Keratinocyte (primary cell): ENCODE results near the gene KLC1.

ENCODE experiments used
- EZH2 ChIP-seq: IDR thresholded peaks from one replicate; pipeline ENCODE4 v1.6.1; 2012; ENCODE audit warnings: inconsistent platforms, mild to moderate bottlenecking, low read length, moderate library complexity
- TF ChIP-seq, protein P1 (sequence below), 3 experiments: IDR thresholded peaks in 1 of 3; conservative IDR thresholded peaks in 1 of 3; optimal IDR thresholded peaks in 1 of 3; 2 replicates in 2 of 3; 3 replicates in 1 of 3; pipeline versions ENCODE3 to v1.5.1; 2011; ENCODE audit warnings: low read length in 3 of 3, mild to moderate bottlenecking in 3 of 3, moderate library complexity in 2 of 3, control low read depth in 1 of 3, inconsistent platforms in 1 of 3; ENCODE audit not compliant: insufficient read depth in 2 of 3; ENCODE audit errors: extremely low read depth in 1 of 3

DNA sequence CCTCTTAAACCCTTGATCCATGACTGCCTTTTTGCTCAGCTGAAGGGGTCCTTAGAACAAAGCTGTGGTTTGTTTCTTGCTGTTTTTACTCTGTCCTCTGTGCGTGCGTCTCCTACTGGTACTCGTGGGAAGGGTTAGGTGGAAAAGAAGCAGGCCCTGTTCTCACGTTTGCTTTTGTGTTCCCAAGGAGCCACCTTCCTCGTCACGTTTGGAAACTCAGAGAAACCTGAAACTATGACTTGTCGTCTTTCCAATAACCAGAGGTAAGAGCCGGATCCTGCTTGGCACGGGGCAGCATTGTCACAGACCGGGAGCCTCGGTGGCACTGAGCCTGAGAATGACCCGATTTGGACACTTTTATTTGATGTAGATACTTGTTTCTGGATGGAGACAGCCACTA lies 99.7 kb downstream of the KLC1 start:
- TF ChIP-seq, protein P1, sequence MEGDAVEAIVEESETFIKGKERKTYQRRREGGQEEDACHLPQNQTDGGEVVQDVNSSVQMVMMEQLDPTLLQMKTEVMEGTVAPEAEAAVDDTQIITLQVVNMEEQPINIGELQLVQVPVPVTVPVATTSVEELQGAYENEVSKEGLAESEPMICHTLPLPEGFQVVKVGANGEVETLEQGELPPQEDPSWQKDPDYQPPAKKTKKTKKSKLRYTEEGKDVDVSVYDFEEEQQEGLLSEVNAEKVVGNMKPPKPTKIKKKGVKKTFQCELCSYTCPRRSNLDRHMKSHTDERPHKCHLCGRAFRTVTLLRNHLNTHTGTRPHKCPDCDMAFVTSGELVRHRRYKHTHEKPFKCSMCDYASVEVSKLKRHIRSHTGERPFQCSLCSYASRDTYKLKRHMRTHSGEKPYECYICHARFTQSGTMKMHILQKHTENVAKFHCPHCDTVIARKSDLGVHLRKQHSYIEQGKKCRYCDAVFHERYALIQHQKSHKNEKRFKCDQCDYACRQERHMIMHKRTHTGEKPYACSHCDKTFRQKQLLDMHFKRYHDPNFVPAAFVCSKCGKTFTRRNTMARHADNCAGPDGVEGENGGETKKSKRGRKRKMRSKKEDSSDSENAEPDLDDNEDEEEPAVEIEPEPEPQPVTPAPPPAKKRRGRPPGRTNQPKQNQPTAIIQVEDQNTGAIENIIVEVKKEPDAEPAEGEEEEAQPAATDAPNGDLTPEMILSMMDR (optimal IDR thresholded peaks at IDR 0.05 in 1 of 3, IDR thresholded peaks at IDR 0.05 in 1 of 3, conservative IDR thresholded peaks at IDR 0.05 in 1 of 3; ENCODE audit: extremely low read depth in 1 of 3, insufficient read depth in 2 of 3, low read length in 3 of 3), result no peak
- TF ChIP-seq EZH2, result no peak
